NCI-H1694 treated with DMSO at 0.1 percent for 48 hours (cell line): ENCODE results near the gene HAO2.
"Not testable (repeated sequence)": the region's sequence is repeated elsewhere in the genome, so short reads cannot be mapped to it uniquely, and the experiment has no call there.

ENCODE experiments used
- DNase-seq: peaks from one replicate; lab custom pipeline; 2025; lab: John Stamatoyannopoulos, UW

Gene HAO2

GRCh38 chr1:119368554-119368953 lies at the start of gene HAO2:
HAO2 (plus strand) TSS chr1:119368785; CDS start chr1:119381086, 12,301 bp downstream.
- DNase-seq: no peak

- no peak for DNase-seq
These were observed 48.5 kb upstream of the HAO2 start for GRCh38 chr1:119320100-119320499.

GRCh38 chr1:119321666-119322419 lies 46.7 kb upstream of the HAO2 start:
- DNase-seq: no peak

- DNase-seq: no peak
These were observed 45.2 kb upstream of the HAO2 start for GRCh38 chr1:119323216-119323982.

- DNase-seq: no peak
These were observed 44.4 kb upstream of the HAO2 start for GRCh38 chr1:119324198-119324597.

GRCh38 chr1:119326251-119326650 lies 42.3 kb upstream of the HAO2 start:
- no peak for DNase-seq

GRCh38 chr1:119327094-119327449 lies 41.5 kb upstream of the HAO2 start:
- no peak for DNase-seq

GRCh38 chr1:119327450-119328155 lies 41.0 kb upstream of the HAO2 start:
- DNase-seq: peak; percentile 34

- DNase-seq: no peak
These were observed 38.8 kb upstream of the HAO2 start for GRCh38 chr1:119329541-119330461.

GRCh38 chr1:119330466-119331189 lies 38.0 kb upstream of the HAO2 start:
- DNase-seq: no peak

GRCh38 chr1:119331190-119331515 lies 37.4 kb upstream of the HAO2 start:
- no peak for DNase-seq

- DNase-seq: no peak
These were observed 36.7 kb upstream of the HAO2 start for GRCh38 chr1:119331915-119332314.

- DNase-seq: no peak
These were observed 36.0 kb upstream of the HAO2 start for GRCh38 chr1:119332622-119333021.

GRCh38 chr1:119333163-119333896 lies 35.3 kb upstream of the HAO2 start:
- no peak for DNase-seq

- DNase-seq: not testable (repeated sequence)
These were observed 34.7 kb upstream of the HAO2 start for GRCh38 chr1:119333897-119334250.

- DNase-seq: no peak
These were observed 31.7 kb upstream of the HAO2 start for GRCh38 chr1:119336848-119337247.

- DNase-seq: no peak
These were observed 30.6 kb upstream of the HAO2 start for GRCh38 chr1:119338004-119338403.

GRCh38 chr1:119338757-119339156 lies 29.8 kb upstream of the HAO2 start:
- no peak for DNase-seq

GRCh38 chr1:119340861-119341261 lies 27.7 kb upstream of the HAO2 start:
- no peak for DNase-seq

- no peak for DNase-seq
These were observed 27.1 kb upstream of the HAO2 start for GRCh38 chr1:119341372-119341947.
